ENCODE data around the gene GPANK1.

DNA sequence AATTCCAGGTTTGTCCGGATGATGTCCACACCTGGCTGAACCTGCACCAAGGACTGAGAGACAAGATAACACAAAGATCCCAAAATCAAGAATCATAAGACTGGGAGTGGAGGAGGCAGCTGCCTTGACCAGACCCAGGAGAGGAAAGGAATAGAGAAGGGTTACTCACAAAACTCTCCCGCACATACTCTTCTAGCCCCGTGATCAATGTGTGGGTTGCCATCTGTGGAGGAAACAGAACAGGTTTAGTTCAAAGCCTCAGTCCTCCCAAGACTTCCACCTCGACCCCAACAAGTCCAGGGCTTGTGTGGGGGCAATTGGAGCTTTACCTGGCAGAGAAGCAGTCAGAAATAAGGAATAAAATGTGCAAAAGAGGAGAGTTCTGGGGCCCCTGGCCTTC lies 23.4 kb downstream of the GPANK1 start:
- TF ChIP-seq, protein P1, sequence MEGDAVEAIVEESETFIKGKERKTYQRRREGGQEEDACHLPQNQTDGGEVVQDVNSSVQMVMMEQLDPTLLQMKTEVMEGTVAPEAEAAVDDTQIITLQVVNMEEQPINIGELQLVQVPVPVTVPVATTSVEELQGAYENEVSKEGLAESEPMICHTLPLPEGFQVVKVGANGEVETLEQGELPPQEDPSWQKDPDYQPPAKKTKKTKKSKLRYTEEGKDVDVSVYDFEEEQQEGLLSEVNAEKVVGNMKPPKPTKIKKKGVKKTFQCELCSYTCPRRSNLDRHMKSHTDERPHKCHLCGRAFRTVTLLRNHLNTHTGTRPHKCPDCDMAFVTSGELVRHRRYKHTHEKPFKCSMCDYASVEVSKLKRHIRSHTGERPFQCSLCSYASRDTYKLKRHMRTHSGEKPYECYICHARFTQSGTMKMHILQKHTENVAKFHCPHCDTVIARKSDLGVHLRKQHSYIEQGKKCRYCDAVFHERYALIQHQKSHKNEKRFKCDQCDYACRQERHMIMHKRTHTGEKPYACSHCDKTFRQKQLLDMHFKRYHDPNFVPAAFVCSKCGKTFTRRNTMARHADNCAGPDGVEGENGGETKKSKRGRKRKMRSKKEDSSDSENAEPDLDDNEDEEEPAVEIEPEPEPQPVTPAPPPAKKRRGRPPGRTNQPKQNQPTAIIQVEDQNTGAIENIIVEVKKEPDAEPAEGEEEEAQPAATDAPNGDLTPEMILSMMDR (IDR thresholded peaks at IDR 0.05 in 4 of 5, conservative IDR thresholded peaks at IDR 0.05 in 1 of 5), result no peak
- no peak for TF ChIP-seq POLR2A (IDR thresholded peaks at IDR 0.05)
